GM18502 (cell line): ENCODE measurements around the gene MBP.
"Not testable (repeated sequence)": the region's sequence is repeated elsewhere in the genome, so short reads cannot be mapped to it uniquely, and the experiment has no call there.

Experiments used
- ATAC-seq: cut with Tn5 transposase; IDR thresholded peaks from one replicate; pipeline ENCODE4 v1.9.1; 2021; ENCODE audit warnings: mild to moderate bottlenecking; ENCODE audit not compliant: unreplicated experiment, poor library complexity

Gene MBP

DNA sequence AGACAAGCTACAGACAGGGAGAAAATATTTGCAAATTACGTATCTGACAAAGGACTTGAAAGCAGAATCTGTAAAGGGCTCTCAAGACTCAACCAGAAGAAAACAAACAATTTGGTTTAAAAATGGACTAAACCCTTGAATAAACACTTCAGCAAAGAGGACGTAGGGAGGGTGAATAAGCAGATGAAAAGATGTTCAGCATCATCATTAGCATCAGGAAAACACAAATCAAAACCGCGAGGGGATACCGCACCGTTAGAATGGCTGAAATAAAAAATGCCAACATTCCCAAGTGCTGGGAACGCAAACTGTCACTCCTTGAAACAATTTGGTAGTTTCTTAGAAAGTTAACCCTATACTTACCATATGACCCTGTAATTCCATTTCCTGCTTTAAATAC, 136.7 kb downstream of the MBP start:
- ATAC-seq: no peak

DNA sequence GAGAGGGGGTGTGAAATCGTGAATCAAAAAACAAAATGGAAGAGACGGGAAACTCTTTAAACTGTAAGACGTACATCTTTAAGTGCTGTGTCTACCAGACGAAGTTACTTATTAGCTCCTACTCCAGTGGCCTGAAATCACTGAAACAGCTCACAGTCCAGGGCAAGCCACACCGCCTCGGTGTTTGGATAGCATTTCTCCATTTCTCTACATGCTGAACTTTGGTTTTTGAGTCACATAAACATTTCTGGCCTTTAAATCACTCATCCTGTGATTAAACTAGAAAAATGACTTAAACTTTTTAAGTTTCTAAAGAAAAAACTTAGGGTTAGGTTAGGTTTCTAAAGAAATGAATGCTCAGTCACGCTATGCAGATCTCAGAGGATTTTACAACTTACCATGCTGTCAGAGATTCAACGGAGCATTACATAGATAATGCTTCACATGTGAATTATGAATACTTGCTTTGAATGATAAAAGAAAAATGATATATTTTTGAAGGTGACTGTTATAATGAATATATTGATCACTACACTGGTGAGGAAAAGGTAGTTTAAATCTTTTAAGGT, 138.4 kb downstream of the MBP start:
- no peak for ATAC-seq

DNA sequence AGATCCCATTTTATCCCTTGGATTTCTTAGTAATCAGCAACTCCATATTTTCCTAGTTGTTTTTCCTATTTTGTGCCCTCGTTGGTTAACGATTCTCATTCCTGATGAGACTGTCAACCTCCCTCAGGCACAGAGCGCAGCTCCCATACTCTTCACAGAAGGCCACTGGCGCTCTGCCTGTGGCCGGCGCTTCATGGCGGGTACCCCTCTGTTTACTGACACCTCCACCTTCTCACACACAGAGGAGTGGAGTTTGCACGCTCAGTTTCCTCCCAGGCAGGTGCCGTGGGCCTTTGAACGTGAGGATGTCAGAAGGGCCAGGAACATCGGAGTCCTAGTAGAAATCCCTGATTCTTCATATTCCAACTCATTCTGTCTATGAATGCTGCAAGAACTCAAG, 139.0 kb downstream of the MBP start:
- ATAC-seq: no peak

DNA sequence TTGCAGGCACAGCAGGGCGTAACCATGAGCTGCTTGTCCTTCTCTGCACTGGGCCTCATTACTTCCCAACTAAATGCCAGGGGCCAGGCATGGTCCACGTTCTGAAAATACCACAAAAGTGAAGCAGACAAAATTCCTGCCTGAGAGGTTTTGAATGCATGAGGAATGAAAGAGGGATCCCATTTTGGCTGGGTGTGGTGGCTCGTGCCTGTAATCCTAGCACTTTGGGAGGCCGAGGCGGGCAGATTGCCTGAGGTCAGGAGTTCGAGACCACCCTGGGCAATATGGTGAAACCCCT, 139.5 kb downstream of the MBP start:
- ATAC-seq: no peak

DNA sequence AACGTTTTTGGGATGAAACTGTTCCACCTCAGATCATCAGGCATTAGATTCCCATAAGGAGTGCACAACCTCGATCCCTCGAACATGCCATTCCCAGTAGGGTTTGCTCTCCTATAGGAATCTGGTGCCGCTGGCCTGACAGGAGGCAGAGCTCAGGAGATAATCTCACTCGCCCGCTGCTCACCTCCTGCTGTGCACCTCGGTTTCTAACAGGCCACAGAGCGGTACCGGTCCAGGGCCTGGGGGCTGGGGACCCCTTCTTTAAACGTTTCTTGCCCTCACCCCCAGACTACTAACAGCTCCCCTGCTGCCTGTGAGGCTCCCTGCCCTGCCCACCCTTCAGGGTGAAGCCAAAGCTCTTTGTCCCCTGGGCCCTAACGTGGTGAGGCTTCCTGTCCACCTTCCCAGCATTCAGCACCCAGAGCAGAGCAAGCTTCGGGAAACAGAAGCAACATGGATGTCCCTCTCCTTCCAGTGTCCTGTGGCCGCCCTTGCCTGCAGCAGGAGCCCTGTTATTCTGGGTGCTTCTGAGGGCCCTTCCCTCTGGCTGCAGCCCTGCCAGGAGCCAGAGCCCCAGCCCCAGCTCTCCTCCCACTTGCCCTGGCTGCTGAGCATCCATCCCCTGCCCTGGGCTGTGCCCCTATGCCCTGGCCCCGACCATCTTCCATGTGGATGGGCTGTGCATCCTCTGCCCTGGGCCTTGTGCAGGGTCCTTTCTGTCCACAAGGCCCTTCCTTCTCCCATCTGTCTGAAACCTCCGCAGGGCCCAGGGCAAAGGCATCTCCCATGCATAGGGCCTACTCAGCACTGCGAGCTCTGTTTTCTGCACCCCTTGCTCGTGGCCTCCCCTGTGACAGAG, 140.1 kb downstream of the MBP start:
- no peak for ATAC-seq

DNA sequence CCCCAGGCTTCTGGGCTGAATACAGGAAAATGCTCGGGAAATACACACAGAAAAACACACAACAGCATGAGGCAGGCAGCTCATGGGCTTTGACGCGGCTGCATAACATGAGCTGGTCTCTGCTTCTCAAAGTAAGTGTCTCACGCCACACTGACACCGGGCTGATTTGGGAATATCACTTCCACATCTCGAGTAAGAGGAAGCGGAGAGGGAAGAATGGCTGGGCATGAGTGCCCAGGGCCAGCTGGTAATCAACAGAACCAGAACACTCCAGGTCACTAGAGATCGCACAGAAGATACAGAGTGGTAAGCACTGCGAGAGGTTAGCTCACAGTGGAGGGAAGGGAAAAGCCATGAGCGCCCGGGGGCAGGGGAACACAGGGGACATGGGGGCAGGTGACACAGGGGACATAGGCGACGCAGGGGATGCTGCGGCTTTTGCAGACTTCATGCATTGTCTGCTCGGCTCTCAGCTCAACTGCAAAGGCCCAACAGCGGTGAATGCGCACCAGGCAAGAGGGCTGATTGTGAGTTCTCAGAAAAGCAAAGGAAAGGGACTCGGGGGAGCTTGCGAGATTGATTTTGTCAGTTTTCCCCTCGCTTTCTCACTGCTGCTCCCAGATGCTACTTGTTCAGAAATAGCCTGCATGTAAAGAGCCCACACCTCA, 141.4 kb downstream of the MBP start:
- no peak for ATAC-seq

DNA sequence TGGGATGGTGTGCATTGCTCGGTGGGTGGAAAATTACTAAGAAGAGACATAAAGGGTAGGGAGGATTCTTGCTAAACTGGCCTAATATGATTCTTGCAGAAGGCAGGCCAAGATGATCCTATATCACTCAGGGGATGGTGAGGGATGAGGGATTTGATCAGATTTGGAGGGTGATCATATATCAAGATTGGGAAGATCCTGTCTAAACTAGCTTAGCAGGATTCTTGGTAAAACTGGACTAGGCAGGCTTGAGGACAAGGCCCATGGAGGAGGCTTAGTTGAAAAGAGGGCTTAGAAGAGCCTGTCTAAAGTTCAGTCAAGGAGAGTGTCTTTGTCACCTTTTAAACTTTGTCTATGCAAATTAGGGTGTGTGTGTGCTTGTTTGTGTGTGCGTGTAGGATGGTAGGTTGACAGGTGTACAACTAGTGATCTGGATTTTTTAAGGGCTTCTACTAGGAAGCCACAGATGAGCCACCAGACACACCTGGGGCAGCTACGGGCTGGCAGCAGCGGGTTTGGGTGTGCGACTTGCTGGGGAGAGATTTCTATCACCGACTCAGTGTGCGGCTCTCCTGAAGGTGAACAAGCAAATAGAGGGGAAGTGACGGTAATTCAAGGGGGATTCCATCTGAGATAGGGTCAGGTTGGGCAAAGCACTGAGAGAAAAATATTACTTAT, 142.1 kb downstream of the MBP start:
- ATAC-seq: not testable (repeated sequence)

DNA sequence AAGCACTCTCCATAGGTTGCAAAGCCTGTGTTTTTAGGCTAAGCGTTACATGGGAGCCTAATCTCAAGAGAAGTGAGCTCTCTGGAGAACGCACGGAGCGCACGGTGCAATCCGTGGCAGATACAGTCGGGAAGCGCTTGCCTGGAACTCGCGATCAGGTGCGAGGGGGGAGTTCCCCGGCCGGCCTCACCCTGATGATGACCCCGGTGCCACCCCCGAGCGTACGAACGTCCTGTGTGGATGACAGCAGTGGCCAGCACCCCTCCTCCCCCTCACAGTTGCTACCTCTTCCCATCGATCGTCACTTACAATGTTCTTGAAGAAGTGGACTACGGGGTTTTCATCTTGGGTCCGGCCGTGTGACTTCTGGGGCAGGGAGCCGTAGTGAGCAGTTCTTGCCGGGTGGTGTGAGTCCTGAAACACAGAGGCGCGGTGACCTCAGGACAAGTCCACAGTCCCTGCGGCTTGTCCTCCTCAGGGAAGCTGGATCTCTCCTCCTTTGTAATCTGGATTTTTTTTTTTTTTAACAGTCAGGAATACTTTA, 142.9 kb downstream of the MBP start:
- no peak for ATAC-seq

DNA sequence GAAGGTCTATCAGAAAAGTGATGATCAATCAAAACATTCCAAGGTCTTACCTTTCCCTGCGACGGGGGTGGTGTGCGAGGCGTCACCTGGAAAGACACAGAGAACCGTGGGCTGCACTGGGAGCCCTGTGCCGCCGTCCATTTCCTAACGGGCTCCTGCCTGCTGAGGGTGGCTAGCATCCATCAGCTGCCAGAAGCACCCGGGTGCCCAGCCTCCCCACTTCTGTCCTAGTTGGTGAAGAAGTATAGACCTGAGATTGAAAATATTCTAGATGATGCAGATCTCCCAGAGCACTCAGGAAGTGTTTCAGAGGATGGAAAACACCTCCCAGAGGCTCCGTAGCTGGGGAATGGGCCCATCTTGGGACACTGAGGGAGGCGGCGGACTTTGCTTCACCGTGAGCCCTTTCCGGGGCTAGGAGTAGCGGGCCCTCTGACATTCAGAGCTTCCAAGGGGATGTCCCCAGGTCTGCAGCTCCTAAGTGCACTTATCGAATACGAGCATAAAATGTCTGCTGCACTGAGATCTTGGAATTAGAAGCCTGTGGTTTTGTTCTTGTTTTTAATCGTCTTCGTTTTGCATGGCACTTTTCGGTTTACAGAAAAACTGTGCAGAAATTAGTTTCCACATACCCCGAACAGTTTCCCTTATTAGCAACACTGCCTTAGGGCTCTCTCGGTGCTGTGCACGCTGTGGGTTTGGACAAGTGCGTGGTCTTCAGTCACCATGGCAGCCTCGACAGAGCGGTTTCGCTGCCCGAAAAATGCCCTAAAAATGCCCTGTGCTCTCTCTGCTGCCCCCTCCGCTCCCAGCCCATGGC, 143.5 kb downstream of the MBP start:
- ATAC-seq: peak; percentile 40

DNA sequence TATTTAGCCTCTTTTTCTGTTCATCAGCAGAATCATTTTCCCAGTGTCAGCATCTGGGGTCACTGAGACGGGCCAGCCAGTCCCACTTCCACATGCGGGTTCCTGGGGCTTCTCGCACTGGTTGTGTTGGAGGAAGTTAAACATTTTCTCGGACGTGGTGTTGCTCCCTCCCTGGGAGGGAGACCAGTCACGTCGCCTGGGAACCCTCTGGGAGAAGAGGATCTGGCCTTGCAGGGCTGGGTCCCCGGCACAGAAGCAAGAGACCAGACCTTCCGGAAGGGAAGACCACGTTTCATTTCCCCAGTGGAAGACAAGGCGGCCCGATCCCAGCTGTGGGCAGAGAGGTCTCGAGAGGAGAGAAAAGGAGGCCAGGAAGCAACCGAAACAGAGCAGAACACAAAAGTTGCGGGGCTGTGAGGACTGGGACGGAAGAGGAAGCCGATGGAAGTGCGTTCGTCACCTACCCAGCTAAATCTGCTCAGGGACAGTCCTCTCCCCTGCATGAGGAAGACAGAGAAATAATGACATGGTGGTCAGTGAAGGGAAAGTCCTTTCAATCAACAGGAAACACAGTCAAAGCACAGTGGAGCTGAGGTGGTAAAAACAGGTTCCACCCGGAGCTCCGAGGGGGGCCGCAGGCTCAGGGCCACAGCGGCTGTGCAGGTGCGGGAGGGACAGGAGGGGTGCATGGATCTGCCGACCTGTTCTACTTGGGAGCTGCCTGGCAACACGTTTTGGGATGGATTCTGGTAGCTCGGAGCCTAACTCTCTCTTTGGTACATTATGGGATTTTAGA, 144.4 kb downstream of the MBP start:
- no peak for ATAC-seq

DNA sequence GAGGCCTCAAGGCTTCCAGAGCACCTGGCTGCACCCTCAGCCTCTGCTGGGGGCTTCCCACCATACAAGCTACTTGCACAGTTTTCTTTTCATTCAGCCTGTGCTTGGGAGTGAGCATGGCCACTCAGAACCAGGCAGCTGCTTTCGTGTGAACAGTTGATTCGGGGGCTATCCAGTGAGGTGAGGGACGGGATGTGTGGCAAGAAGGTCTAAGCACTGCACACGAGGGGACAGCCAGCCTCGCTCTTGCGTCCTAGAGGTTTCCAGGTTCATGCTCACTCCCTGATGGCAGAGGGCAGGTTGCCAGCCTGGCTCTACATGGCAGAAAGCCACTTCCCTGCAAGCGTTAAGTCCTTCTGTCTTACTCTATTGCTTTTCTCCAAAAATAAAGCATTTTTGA, 146.2 kb downstream of the MBP start:
- no peak for ATAC-seq

DNA sequence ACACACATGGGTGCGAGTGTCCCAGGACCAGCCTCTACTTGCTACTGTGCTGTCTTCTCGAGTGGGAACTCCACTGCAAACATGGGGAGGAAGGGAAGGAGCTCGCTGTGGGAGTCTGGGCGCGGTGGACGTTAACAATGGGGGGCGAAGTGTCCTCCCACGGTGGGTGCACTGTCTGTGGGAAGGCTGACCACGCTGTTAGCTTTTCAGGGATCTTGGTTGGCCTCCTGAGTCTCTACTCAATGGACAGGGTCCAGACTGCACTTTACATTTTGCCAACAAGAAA, 146.7 kb downstream of the MBP start:
- no peak for ATAC-seq

DNA sequence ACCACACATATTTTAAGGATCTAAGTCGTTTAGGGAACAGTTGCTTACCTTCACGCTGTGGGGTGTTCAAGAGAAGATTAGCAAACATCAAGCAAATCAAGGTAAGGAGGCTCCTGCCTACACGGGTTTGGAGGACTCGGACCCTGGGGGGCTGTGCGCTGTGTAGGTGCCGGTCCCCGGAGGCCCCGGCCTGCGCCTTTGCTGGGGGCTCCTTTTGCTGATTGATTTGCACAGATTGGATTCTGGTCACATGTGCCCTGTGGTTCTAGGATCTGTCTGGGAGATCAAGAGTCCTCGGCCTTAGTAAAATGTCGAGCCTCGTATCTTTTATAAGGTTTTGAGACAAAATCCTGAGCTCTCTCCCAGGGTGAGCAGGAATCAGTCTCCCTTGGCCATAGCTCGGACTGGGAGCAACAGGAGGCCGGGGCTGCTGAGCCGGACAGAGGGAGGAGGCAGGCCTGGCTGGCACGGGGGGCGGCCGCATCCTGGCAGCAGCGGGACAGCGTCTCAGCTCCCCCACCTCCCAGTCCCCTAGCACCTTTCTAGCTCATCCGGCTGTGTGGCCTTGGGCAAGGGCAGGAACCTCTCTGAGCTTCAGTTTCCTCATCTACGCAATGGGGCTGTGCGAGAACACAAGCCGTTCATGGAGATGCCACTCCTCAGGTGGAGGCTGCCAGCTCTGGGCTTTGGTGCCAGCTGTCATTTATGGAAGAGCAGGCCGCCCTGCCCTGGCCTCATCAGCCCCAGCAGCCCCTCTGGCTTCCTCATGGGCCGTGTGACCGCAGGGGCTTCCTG, 147.2 kb downstream of the MBP start:
- no peak for ATAC-seq

DNA sequence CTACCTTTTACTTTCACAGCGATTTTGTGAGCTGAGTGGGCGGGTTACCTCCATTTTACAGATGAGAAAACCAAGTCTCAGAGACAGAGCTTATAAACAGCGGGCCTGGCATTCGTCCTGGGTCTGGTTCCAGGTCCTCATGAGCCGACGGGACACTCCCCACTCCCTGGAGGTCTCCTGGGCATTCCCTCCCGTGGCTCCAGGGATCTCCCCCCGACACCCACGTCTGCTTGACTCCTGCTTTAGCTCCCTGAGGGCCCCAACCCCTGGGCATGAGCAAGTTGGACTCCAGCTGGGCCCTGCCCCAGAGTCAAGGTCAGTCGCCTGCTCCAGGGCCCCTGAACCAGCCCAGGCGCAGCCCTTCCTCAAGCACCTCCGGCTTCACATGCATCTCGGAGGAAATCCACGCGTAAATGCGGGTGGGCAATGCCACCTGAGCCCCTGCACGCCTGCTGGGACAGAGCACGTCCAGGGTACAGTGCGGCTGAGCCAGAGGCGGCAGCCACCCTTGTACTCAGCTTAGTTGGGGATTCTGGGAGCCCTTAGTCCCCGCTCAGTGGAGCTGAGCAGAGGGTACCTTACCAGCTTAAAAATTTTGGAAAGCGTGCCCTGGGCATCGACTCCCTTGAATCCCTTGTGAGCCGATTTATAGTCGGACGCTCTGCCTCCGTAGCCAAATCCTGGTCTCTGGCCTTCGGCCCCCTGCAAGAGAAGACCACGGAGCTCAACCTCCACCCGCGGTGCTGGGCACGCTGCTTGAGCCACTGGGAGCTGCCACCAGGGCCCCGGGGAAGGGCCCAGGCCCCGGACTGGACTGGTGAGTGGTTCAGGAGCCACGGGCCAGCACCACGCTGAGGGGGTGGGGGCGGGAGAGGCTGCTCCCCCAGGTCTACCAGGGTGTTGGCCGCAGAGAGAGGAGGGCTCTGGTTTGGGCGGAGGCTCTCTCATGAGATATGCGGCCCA, 148.1 kb downstream of the MBP start:
- no peak for ATAC-seq

DNA sequence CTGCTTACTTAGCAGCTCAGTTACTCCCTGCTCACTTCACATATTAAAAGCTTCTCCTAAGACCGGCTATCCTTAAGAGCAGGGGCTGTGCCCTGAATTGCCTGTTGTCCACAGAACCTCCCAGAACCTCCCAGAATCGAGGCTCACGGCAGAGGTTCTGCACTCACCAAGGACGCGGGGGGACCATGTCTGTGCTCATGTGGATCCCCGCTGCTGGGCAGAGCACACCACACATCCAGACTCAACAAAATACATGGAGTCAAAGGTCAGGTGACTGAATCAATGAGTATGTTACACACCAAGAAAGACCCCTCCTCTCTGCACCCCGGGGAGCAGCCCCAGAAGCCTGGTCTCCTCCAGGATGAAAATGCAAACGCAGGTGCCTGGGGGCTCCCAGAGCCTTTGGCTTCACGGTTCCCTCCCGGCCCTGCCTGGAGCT, 149.0 kb downstream of the MBP start:
- ATAC-seq: no peak

DNA sequence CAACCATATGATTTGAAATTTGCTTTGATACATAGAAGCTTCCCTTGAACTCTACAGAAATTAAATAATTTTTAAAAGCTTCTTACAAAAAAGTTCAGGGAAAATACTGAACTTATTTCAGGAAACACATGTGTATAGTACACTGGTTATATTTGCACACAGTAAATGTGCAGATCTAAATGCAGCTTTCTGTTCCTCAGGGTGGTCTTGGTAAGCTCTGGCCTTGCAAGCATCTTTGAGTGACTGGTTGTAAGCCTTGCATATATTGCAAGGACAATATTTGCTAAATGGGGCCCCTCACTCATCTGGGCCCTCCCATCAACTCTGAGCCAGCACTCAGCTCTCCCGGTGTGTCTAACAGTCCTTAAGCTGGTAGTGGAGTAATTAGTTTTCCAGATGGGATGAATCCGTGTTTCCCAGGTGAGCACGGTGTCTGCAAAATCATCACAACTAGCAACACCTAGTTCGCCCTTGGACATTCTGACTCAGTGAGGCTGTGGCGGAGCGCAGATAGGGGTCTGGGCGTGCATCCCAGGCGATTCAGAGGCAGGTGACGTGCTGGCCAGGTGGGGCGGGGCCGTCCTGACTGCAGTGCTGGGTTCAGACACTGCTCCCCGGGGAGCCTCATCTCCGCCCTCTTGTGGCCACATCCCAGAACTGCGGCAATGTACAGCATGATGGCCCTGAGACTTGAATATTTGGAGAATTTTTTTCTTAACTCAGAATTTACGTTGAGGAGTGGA, 149.6 kb downstream of the MBP start:
- peak; percentile 71 for ATAC-seq

DNA sequence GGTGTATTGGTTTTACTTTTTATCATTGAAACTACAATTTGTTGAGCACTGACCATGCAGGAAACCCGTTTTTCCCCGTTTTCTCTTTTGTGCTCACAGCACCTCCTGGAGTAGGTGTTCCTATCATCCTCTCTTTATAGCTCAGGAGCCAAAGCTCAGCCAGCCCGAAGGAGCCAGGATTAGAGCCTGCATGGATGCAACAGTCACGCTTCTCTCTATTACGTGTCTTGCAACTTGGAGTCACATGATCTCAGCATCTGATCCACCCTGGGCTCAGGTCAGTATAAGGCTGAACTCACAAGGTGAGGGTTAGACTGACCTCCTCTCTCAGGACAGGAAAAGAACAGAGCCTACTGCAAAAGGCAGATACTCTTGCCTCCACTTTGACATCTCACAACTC, 150.5 kb downstream of the MBP start:
- ATAC-seq: no peak
